IMR-90 (cell line): ENCODE measurements around the gene KDF1. TPM values are rescaled to one million over a fixed set of nuclear protein-coding genes. Genes with fewer than 3 reads are reported as not detected.

Experiments
- ATAC-seq: fragments of 200-7000 bp; cut with Tn5 transposase; 2 replicates; pipeline ENCODE4 v1.9.1; 2020; ENCODE audit warnings: low read depth, mild to moderate bottlenecking, moderate library complexity
- BruUV-seq: library from RNA; stranded (reverse); fragments of 400-500 nt; replicated peaks from 2 replicates; lab custom pipeline; 2021; lab: Mats Ljungman, UMichigan
- CTCF ChIA-PET: fragments of 300-600 bp; formaldehyde crosslinking; extraction: SDS; loops from one replicate; lab custom pipeline; 2021; ENCODE audit warnings: antibody characterized with exemption; lab: Yijun Ruan, JAX
- POLR2A ChIA-PET: fragments of 300-600 bp; sonication (Branson Sonifier 250); formaldehyde crosslinking; loops from one replicate; lab custom pipeline; 2022; ENCODE audit warnings: antibody characterized with exemption; ENCODE audit not compliant: unreplicated experiment; lab: Charles Lee
- DNase-seq: peaks from one replicate; pipeline ENCODE4 v3.0.0; 2013
- H2AFZ ChIP-seq: replicated peaks from 2 replicates; pipeline ENCODE3; 2013; ENCODE audit warnings: low read length, mild to moderate bottlenecking; ENCODE audit not compliant: poor library complexity
- H2AK5ac ChIP-seq: 2 replicates; pipeline ENCODE4 v1.6.1; 2013; ENCODE audit warnings: low read depth, low read length, inconsistent platforms
- H2AK9ac ChIP-seq: replicated peaks from 2 replicates; pipeline ENCODE3; 2013; ENCODE audit warnings: mild to moderate bottlenecking, low read depth, low read length, moderate library complexity; ENCODE audit not compliant: poor library complexity
- H2BK120ac ChIP-seq: 2 replicates; pipeline ENCODE4 v1.6.1; 2013; ENCODE audit warnings: low read depth, low read length, inconsistent platforms
- H2BK15ac ChIP-seq: 3 replicates; pipeline ENCODE4 v1.6.1; 2013; ENCODE audit warnings: low read depth, low read length, inconsistent platforms
- H2BK20ac ChIP-seq: 2 replicates; pipeline ENCODE4 v1.6.1; 2013; ENCODE audit warnings: low read depth, mild to moderate bottlenecking, inconsistent platforms, low read length, moderate library complexity
- H2BK5ac ChIP-seq: 2 replicates; pipeline ENCODE4 v1.6.1; 2013; ENCODE audit warnings: mild to moderate bottlenecking, low read depth, low read length, inconsistent platforms; ENCODE audit not compliant: poor library complexity, severe bottlenecking
- H3K14ac ChIP-seq: replicated peaks from 2 replicates; pipeline ENCODE4 v1.6.1; 2013; ENCODE audit warnings: low read depth, low read length, inconsistent platforms
- H3K18ac ChIP-seq: 2 replicates; pipeline ENCODE4 v1.6.1; 2013; ENCODE audit warnings: low read depth, low read length, control low read depth
- H3K23ac ChIP-seq: 2 replicates; pipeline ENCODE4 v1.6.1; 2013; ENCODE audit warnings: low read depth, low read length, inconsistent platforms
- H3K27ac ChIP-seq: 2 replicates; pipeline ENCODE4 v1.5.1; 2013; ENCODE audit warnings: mild to moderate bottlenecking, control low read depth, low read length; ENCODE audit not compliant: insufficient read depth
- H3K27me3 ChIP-seq: 2 replicates; pipeline ENCODE4 v1.6.1; 2013; ENCODE audit warnings: low read length; ENCODE audit not compliant: control insufficient read depth, insufficient read depth
- H3K36me3 ChIP-seq: 2 replicates; pipeline ENCODE4 v1.6.1; 2013; ENCODE audit warnings: low read length, mixed read lengths; ENCODE audit not compliant: control insufficient read depth, insufficient read depth
- H3K4ac ChIP-seq: 2 replicates; pipeline ENCODE4 v1.6.1; 2013; ENCODE audit warnings: low read depth, low read length, inconsistent platforms
- H3K4me1 ChIP-seq: 2 replicates; pipeline ENCODE4 v1.6.1; 2013; ENCODE audit warnings: low read length, mixed read lengths; ENCODE audit not compliant: control insufficient read depth, insufficient read depth
- H3K4me2 ChIP-seq: 2 replicates; pipeline ENCODE4 v1.6.1; 2013; ENCODE audit warnings: low read depth, mild to moderate bottlenecking, control low read depth, low read length, moderate library complexity
- H3K4me3 ChIP-seq: 2 replicates; pipeline ENCODE4 v1.5.1; 2013; ENCODE audit warnings: low read depth, mild to moderate bottlenecking, control low read depth, low read length, moderate library complexity; ENCODE audit not compliant: insufficient read depth
- H3K56ac ChIP-seq: 2 replicates; pipeline ENCODE4 v1.6.1; 2013; ENCODE audit warnings: low read length, inconsistent platforms; ENCODE audit not compliant: insufficient read depth; ENCODE audit errors: extremely low read depth
- H3K79me1 ChIP-seq, 2 experiments: 2 replicates each; pipeline ENCODE4 v1.6.1; 2013; ENCODE audit warnings: low read length in 2 of 2, inconsistent platforms in 1 of 2, low read depth in 1 of 2
- H3K9ac ChIP-seq: 2 replicates; pipeline ENCODE4 v1.6.1; 2013; ENCODE audit warnings: low read depth, low read length, control low read depth
- H3K9me1 ChIP-seq: 2 replicates; pipeline ENCODE4 v1.6.1; 2013; ENCODE audit warnings: low read length, inconsistent platforms; ENCODE audit not compliant: insufficient read depth
- H3K9me3 ChIP-seq: 2 replicates; pipeline ENCODE4 v1.6.1; 2013; ENCODE audit warnings: low read length; ENCODE audit not compliant: control insufficient read depth, insufficient read depth
- H4K20me1 ChIP-seq: 2 replicates; pipeline ENCODE4 v1.6.1; 2013; ENCODE audit warnings: low read length, inconsistent platforms; ENCODE audit not compliant: insufficient read depth
- H4K5ac ChIP-seq: 2 replicates; pipeline ENCODE4 v1.6.1; 2013; ENCODE audit warnings: mild to moderate bottlenecking, low read depth, low read length, control low read depth
- H4K8ac ChIP-seq, 2 experiments: 2 replicates each; pipeline ENCODE4 v1.6.1; 2013; ENCODE audit warnings: low read depth in 2 of 2, low read length in 2 of 2, control low read depth in 1 of 2, inconsistent platforms in 1 of 2
- H4K91ac ChIP-seq: 2 replicates; pipeline ENCODE4 v1.6.1; 2013; ENCODE audit warnings: low read depth, low read length, inconsistent platforms; ENCODE audit not compliant: insufficient read depth
- BHLHE40 ChIP-seq: fragments of 150-350 bp; IDR thresholded peaks from 2 replicates; pipeline ENCODE4 v1.6.1; 2016; ENCODE audit warnings: mild to moderate bottlenecking, low read depth, low read length
- CEBPB ChIP-seq: IDR thresholded peaks from 2 replicates; pipeline ENCODE4 v1.6.1; 2012; ENCODE audit warnings: low read depth, low read length, improper control_type of control experiment
- CHD1 ChIP-seq: IDR thresholded peaks from 2 replicates; pipeline ENCODE4 v1.6.1; 2012; ENCODE audit warnings: low read depth, low read length, improper control_type of control experiment
- FOS ChIP-seq: fragments of 150-350 bp; IDR thresholded peaks from 2 replicates; pipeline ENCODE4 v1.6.1; 2016; ENCODE audit warnings: low read depth, low read length
- MAFK ChIP-seq: IDR thresholded peaks from 2 replicates; pipeline ENCODE4 v1.6.1; 2012; ENCODE audit warnings: low read depth, low read length, improper control_type of control experiment
- MAZ ChIP-seq: IDR thresholded peaks from 2 replicates; pipeline ENCODE4 v1.6.1; 2012; ENCODE audit warnings: low read depth, mild to moderate bottlenecking, low read length, improper control_type of control experiment, moderate library complexity, borderline replicate concordance
- MXI1 ChIP-seq: IDR thresholded peaks from 2 replicates; pipeline ENCODE4 v1.6.1; 2012; ENCODE audit warnings: low read depth, mild to moderate bottlenecking, low read length, moderate library complexity, borderline replicate concordance
- RCOR1 ChIP-seq: IDR thresholded peaks from 2 replicates; pipeline ENCODE4 v1.6.1; 2012; ENCODE audit warnings: mild to moderate bottlenecking, low read length, improper control_type of control experiment; ENCODE audit not compliant: insufficient replicate concordance
- WGBS, 2 experiments: methylation state at CpG; one replicate each; pipeline versions ENCODE4 v1.1.5 to v1.1.7; 2013; ENCODE audit warnings: missing lambda C conversion rate in 2 of 2; ENCODE audit not compliant: insufficient read length in 1 of 2; ENCODE audit errors: extremely low coverage in 2 of 2; 5-methylcytosine and 5-hydroxymethylcytosine counted together
- dilution Hi-C: fragments of 300-500 bp; cut with HindIII; formaldehyde crosslinking; loops from one replicate; pipeline ENCODE4 v1.14.3; 2018; ENCODE audit warnings: low sequenced_read_pairs; ENCODE audit not compliant: unreplicated experiment
- in situ Hi-C: fragments of 300-500 bp; cut with MboI; formaldehyde crosslinking; loops from 3 replicates; pipeline ENCODE4 v1.14.3; 2019; ENCODE audit warnings: low sequenced_read_pairs, inconsistent platforms, mixed read lengths
- intact Hi-C: fragments of 100-400 bp; cut with micrococcal nuclease; formaldehyde crosslinking; loops from 2 replicates; pipeline ENCODE4 v1.10.0; 2022
- polyA plus RNA-seq, 3 experiments: library from polyadenylated mRNA; depleted of rRNA; stranded (reverse); fragments of >200 nt; gene quantifications; 2 replicates each; pipeline ENCODE4 v1.2.3, GENCODE V29; 2012; ENCODE audit warnings: low replicate concordance in 1 of 3
- total RNA-seq: library from RNA; depleted of rRNA; stranded (reverse); fragments of >200 nt; gene quantifications from 2 replicates; pipeline ENCODE4 v1.2.3, GENCODE V29; 2012

Gene KDF1
- total and polyA plus RNA-seq, 2 of the 4 experiments (the other 2 are of a cell fraction): not detected

DNA sequence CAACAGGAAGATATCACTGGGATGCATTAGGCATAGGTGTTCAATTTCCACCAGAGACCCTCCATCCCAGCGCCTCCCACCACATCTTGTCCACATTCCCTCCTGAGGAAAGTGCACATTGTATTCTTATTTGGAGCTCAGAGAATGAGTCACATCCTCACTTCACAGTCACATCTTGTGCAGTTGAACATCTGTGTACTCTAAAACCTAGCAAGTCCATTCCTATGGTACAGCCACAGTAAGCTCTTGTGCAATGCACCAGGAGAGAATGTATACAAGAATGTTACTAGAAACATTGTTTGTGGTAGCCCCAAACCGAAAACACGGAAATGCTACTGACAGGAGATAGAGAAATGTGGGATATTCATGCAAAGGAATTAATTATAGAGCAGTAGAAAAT is 1.6 kb upstream of the KDF1 start:
- H3K79me1 ChIP-seq: no peaks in the 10 kb centered on the region
- H2BK15ac ChIP-seq: peak overlapping the region; percentile 6; the same call in 1 of the 3 replicates
- H4K20me1 ChIP-seq: peaks cover 3% of the 10 kb centered on the region; the same call in 1 of the 2 replicates
- DNase-seq (peak; percentile 98), ATAC-seq (peak; percentile 92)
- WGBS, 2 experiments: 14% methylated on average over 3 of the region's 3 CpGs; no CpG with 5 or more reads in 1 of the 2 experiments
- H3K9ac ChIP-seq: no peak overlapping the region
- H2BK5ac ChIP-seq: peak overlapping the region; percentile 72
- no peak overlapping the region for H4K5ac ChIP-seq
- H4K8ac ChIP-seq: peak overlapping the region in 1 of 2 experiments; percentile 77; a peak in 2 of 4 replicates
- no TSS peak for BruUV-seq
- CTCF ChIA-PET: interaction anchor here (0.8 to 1.6 kb wide), 2 partner anchors 32 to 84 kb away, joined by 3 read pairs; partner anchors contain the start of gene TRNP1
- no peak overlapping the region; the same call in 1 of the 2 replicates for H3K18ac ChIP-seq
- H2BK120ac ChIP-seq: peak overlapping the region; percentile 78
- peaks cover 2% of the 10 kb centered on the region; the same call in 1 of the 2 replicates for H3K9me3 ChIP-seq
- H2AK5ac ChIP-seq: peak overlapping the region; percentile 73
- H3K9me1 ChIP-seq: peaks cover 10% of the 10 kb centered on the region
- peak overlapping the region; percentile 30; the same call in 1 of the 2 replicates for H3K56ac ChIP-seq
- intact Hi-C loops (no loop called here), dilution Hi-C loops (no loop called here), in situ Hi-C loops (loop anchor here (5.0 kb wide), 1 partner anchor 135 kb away; no protein-coding TSS in a partner anchor)
- H3K4ac ChIP-seq: peak overlapping the region; percentile 19; the same call in 1 of the 2 replicates
- H2AFZ ChIP-seq: no peak overlapping the region
- H3K27me3 ChIP-seq: peaks cover 11% of the 10 kb centered on the region
- H3K23ac ChIP-seq: peak overlapping the region; percentile 26; the same call in 1 of the 2 replicates
- peak overlapping the region; percentile 86 for H2BK20ac ChIP-seq
- peak overlapping the region; percentile 10; the same call in 1 of the 2 replicates for H4K91ac ChIP-seq
- no peak overlapping the region for H3K14ac ChIP-seq
- no peaks in the 10 kb centered on the region for H3K36me3 ChIP-seq
- peaks cover 22% of the 10 kb centered on the region for H3K4me1 ChIP-seq
- peak overlapping the region; percentile 50 for H3K27ac ChIP-seq
- POLR2A ChIA-PET: interaction anchor here (0.9 kb wide), 1 partner anchor 12 kb away, joined by 4 read pairs; no protein-coding TSS in a partner anchor
- H3K4me3 ChIP-seq: no peak overlapping the region
- peak overlapping the region; percentile 71; the same call in 1 of the 2 replicates for H3K4me2 ChIP-seq
- no peak overlapping the region for H2AK9ac ChIP-seq
- TF ChIP-seq MAZ (no peak), FOS (peak; percentile 80), CHD1 (peak; percentile 69; the same call in 1 of the 2 replicates), RCOR1 (peak; percentile 93), BHLHE40 (peak; percentile 62), MXI1 (no peak), MAFK (0 out of 2 replicates have a peak, but pooled peaks have one; percentile 2), CEBPB (peak; percentile 100)
